ENCODE data around the gene RUNX3. TPM values are rescaled to one million over a fixed set of nuclear protein-coding genes. Genes with fewer than 3 reads are reported as not detected.

RUNX3 gene
- total and polyA plus RNA-seq, 2 of the 8 experiments (the other 6 are each of a cell fraction or from before 2014, with no cell fraction given), result 0.62 to 0.82 TPM

GRCh38 chr1:24859063-24860010 is 70.7 kb downstream of the RUNX3 start (continued):
- TF ChIP-seq CTBP2 (IDR thresholded peaks at IDR 0.05; ENCODE audit: borderline replicate concordance, insufficient read depth, insufficient read length, low read length) (no peak), GTF2F1 (IDR thresholded peaks at IDR 0.05; ENCODE audit: borderline replicate concordance, low read depth, low read length) (no peak), GABPA (IDR thresholded peaks at IDR 0.05; ENCODE audit: borderline replicate concordance, insufficient read depth, low read length) (no peak), HDAC2 (IDR thresholded peaks at IDR 0.05; ENCODE audit: borderline replicate concordance in 1 of 2, low read depth in 2 of 2, low read length in 2 of 2) (no peak), SP1 (IDR thresholded peaks at IDR 0.05; ENCODE audit: low read depth, low read length) (no peak), PHF8 (conservative IDR thresholded peaks at IDR 0.05; ENCODE audit: low read depth, low read length) (no peak), ZNF274 (IDR thresholded peaks at IDR 0.05; ENCODE audit: borderline replicate concordance, extremely low read depth, low read length) (no peak), CHD1 (IDR thresholded peaks at IDR 0.05; ENCODE audit: low read depth, low read length) (no peak), NANOG (IDR thresholded peaks at IDR 0.05; ENCODE audit: insufficient read depth, low read depth, low read length, poor library complexity, severe bottlenecking) (no peak), MAFK (IDR thresholded peaks at IDR 0.05; ENCODE audit: low read depth, low read length) (no peak)

All from H1 (cell line).